Pancreas (tissue), 10 donors: ENCODE measurements around the gene MTREX. TPM values are rescaled to one million over a fixed set of nuclear protein-coding genes. Genes with fewer than 3 reads are reported as not detected.
"Not testable (repeated sequence)": the region's sequence is repeated elsewhere in the genome, so short reads cannot be mapped to it uniquely, and the experiment has no call there.

ENCODE experiments used
- ATAC-seq, 4 donors: fragments of 200-7000 bp; cut with Tn5 transposase; one replicate each; pipeline versions ENCODE4 v1.8.0 to v1.9.1; 2020; ENCODE audit warnings: mild to moderate bottlenecking in 4 of 4, moderate library complexity in 4 of 4
- DNase-seq, 6 donors: peaks; one replicate each; pipeline ENCODE4 v3.0.0-alpha.2; 2020
- FAIRE-seq: peaks from 2 replicates; lab custom pipeline; 2012; peaks lifted over from hg19 to GRCh38; lab: Jason Lieb, UNC
- H3K27ac ChIP-seq, 4 donors: fragments of 200-600 bp; sonication (generic); 1 replicate in 3 of 4; 2 replicates in 1 of 4; pipeline versions ENCODE4 v1.5.0 to v1.8.0; 2020
- H3K27me3 ChIP-seq, 4 donors: fragments of 200-600 bp; one replicate each; pipeline ENCODE4 v1.8.0; 2021
- H3K36me3 ChIP-seq, 3 donors: fragments of 200-600 bp; sonication (generic) in 1 of 3; one replicate each; pipeline versions ENCODE4 v1.5.0 to v1.8.0; 2020 to 2021
- H3K4me1 ChIP-seq, 3 donors: fragments of 200-600 bp; one replicate each; pipeline ENCODE4 v1.8.0; 2021
- H3K4me3 ChIP-seq, 4 donors: fragments of 200-600 bp; sonication (generic) in 2 of 4; one replicate each; pipeline versions ENCODE4 v1.5.0 to v1.8.0; 2020 to 2021
- H3K9me3 ChIP-seq, 4 donors: fragments of 200-600 bp; one replicate each; pipeline ENCODE4 v1.8.0; 2021
- WGBS, 2 donors: extraction: QIAGEN DNeasy Blood & Tissue Kit; methylation state at CpG; one replicate each; pipeline ENCODE4 v1.1.7; 2013; 5-methylcytosine and 5-hydroxymethylcytosine counted together
- intact Hi-C, 3 donors: fragments of 100-400 bp; cut with DNase I; formaldehyde crosslinking; loops; one replicate each; pipeline versions ENCODE4 v1.11.1 to v1.14.2; 2022
- polyA plus RNA-seq, 2 donors: library from polyadenylated mRNA; stranded (reverse); fragments of 200-250 nt; gene quantifications; one replicate each; pipeline ENCODE4 v1.2.3, GENCODE V29; 2013
- total RNA-seq, 6 donors: library from RNA; stranded (reverse); fragmentation: NEBNext Ultra II Directional in 4 of 6; extraction: Animal tissue kit (Norgen Biotek cat#: 25700) in 4 of 6; gene quantifications; one replicate each; pipeline versions ENCODE4 v1.2.1 to v1.2.4, GENCODE V29; 2021 to 2023
- TF ChIP-seq, protein P1 (sequence below), 4 donors: fragments of 200-600 bp; sonication (generic) in 3 of 4; IDR thresholded peaks; one replicate each; pipeline versions ENCODE4 v1.5.0 to v1.8.0; 2021; ENCODE audit warnings: antibody characterized with exemption in 4 of 4
- donor health status: healthy with polysubstance abuse.
- donor health status: DM: no; HTN: no; CAD: no; lungs with moderate emphysema.
- donor health status: DM: no; HTN: no; CAD: no.
- donor health status: control.
- donor health status: control.
- donor health status: Bipolar disorder and iron deficiency.
- donor health status: DM: yes; HTN: yes; CAD: no.
- donor health status: DM: no; HTN: no; CAD: no.
- donor health status: DM: no; HTN: no; CAD: no.
- donor health status: DM: yes; HTN: yes; CAD: no.

Gene MTREX
- total and polyA plus RNA-seq, 8 donors = 13.1 to 36.0 (median 30.7) TPM

DNA sequence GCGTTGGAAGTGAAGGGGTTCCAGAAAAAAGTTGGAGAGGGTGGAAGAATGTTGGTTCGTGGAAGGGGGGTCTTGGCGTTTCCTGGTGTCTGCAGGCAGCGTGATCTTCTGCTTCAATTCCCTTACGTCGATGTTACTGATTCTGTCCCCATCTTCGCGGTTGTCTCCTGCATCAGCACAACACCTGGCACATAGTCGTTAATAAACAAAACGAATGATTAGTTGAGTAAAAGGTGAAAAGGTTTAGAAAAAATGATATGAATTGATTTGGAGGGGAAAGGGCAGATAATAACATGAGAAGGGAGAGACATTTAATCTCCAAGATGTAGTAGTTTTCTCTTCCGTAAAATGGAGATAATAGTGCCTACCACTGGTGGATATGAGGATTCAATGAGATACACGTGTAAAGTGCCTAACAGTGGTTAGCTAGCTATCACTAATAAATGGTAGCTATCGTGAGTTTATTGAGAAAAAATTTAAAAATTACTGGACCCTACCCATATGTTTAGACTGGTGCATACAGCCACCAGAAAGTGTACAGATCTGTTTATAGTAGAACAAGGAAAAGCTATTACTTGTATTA is 556 bp downstream of the MTREX start:
- ATAC-seq (peak in 3 of 4 donors; percentile 0 to 15 (median 7)), FAIRE-seq (no peak)
- intact Hi-C loops = no loop called here

DNA sequence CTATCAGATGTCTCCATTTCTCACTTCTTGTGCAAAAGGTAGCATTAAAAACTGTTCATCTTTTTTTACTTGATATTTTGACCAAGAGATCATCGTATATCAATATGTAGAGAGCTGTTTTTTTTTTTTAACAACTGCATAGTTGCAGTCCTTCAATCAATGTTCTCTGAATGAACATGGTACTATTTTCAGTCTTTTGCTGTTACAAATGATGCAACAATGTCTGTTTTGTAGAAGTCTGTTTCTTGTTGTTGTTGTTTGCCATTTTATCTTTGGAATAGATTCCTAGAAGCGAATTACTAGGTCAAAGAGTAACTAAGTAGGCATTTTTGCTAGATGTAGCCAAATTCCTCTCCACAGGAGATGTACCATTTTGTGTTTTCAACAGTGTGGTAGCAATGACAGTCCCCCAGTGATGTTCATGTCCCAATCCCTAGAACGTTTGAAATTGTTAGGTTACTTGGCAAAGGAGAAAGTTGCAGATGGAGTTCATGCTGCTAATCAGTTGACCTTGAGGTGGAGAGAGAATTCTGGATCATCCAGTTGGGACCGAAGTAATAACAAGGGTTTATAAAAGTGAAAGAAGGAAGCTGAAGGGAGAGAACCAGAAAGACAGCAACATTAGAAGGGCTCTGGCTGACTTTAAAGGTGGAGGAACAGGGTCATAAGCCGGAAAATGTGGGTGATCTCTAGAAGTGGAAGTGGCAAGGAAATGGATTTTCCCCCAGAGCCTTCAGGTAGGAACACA is 6.3 kb downstream of the MTREX start:
- no peak for DNase-seq
- 43 to 47% methylated on average over 5 of the region's 5 CpGs for WGBS, 2 donors
- no peak for FAIRE-seq
- ATAC-seq = peak; percentile 35 to 64 (median 50)
- intact Hi-C loops = loop anchor here in 1 of 3 donors (10.0 kb wide), 2 partner anchors 129 to 381 kb away; no protein-coding TSS in a partner anchor
- TF ChIP-seq, protein P1, sequence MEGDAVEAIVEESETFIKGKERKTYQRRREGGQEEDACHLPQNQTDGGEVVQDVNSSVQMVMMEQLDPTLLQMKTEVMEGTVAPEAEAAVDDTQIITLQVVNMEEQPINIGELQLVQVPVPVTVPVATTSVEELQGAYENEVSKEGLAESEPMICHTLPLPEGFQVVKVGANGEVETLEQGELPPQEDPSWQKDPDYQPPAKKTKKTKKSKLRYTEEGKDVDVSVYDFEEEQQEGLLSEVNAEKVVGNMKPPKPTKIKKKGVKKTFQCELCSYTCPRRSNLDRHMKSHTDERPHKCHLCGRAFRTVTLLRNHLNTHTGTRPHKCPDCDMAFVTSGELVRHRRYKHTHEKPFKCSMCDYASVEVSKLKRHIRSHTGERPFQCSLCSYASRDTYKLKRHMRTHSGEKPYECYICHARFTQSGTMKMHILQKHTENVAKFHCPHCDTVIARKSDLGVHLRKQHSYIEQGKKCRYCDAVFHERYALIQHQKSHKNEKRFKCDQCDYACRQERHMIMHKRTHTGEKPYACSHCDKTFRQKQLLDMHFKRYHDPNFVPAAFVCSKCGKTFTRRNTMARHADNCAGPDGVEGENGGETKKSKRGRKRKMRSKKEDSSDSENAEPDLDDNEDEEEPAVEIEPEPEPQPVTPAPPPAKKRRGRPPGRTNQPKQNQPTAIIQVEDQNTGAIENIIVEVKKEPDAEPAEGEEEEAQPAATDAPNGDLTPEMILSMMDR (IDR thresholded peaks at IDR 0.05) = no peak
- Histone ChIP-seq H3K36me3 (no peaks in the 10 kb centered on the region), H3K4me3 (no peak overlapping the region), H3K27me3 (no peaks in the 10 kb centered on the region), H3K27ac (peak overlapping the region in 1 of 4 donors; percentile 41), H3K4me1 (peaks cover 9 to 20% (median 14%) of the 10 kb centered on the region in 3 donors), H3K9me3 (no peaks in the 10 kb centered on the region)

More for the DNA sequence above, 556 bp downstream of the MTREX start:
- no peaks in the 10 kb centered on the region for H3K9me3 ChIP-seq
- H3K4me3 ChIP-seq = peak overlapping the region; percentile 62 to 83 (median 78)
- TF ChIP-seq, protein P1 (IDR thresholded peaks at IDR 0.05) = no peak
- no peaks in the 10 kb centered on the region for H3K36me3 ChIP-seq
- H3K4me1 ChIP-seq = peaks cover 22 to 45% (median 23%) of the 10 kb centered on the region in 3 donors
- peak overlapping the region; percentile 88 to 97 (median 92) for H3K27ac ChIP-seq
- DNase-seq = peak in 1 of 6 donors; percentile 27
- H3K27me3 ChIP-seq = no peaks in the 10 kb centered on the region
- 0% methylated on average over 13 of the region's 13 CpGs for WGBS, 2 donors

DNA sequence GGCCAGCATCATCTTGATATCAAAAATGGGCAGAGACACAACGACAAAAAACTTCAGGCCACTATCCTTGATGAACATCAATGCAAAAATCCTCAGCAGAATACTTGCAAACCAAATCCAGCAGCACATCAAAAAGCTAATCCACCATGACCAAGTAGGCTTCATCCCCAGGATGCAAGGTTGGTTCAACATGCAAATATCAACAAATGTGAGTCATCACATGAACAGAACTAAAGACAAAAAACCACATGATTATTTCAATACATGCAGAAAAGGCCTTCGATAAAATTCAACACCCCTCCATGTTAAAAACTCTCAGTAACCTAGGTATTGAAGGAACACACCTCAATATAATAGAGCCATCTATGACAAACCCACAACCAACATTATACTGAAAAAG is 8.5 kb downstream of the MTREX start:
- WGBS, 2 donors = 98 to 100% methylated on average over 2 of the region's 2 CpGs
- no peak for DNase-seq
- TF ChIP-seq, protein P1 (IDR thresholded peaks at IDR 0.05) = no peak
- H3K27ac ChIP-seq = no peak overlapping the region
- no peak overlapping the region for H3K4me3 ChIP-seq
- intact Hi-C loops = loop anchor here in 1 of 3 donors (10.0 kb wide), 2 partner anchors 131 to 379 kb away; no protein-coding TSS in a partner anchor
- FAIRE-seq = no peak
- no peaks in the 10 kb centered on the region for H3K36me3 ChIP-seq
- no peaks in the 10 kb centered on the region for H3K9me3 ChIP-seq
- peaks cover 0 to 11% (median 7%) of the 10 kb centered on the region in 3 donors for H3K4me1 ChIP-seq
- ATAC-seq = no peak
- no peaks in the 10 kb centered on the region for H3K27me3 ChIP-seq

DNA sequence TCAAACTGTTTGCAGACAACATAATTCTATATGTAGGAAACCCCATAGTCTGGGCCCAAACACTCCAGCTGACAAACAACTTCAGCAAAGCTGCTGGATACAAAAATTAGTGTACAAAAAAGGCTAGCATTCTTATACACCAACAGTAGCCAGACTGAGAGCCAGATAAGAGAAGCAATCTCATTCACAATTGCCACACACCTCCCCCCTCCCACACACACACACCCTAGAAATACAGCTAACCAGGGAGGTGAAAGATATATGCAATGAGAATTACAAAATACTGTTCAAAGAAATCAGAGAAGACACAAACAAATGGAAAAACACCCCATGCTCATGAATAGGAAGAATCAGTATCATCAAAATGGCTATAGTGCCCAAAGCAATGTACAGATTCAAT is 9.0 kb downstream of the MTREX start:
- Histone ChIP-seq H3K4me1 (peaks cover 0 to 11% (median 7%) of the 10 kb centered on the region in 3 donors), H3K36me3 (no peaks in the 10 kb centered on the region), H3K27me3 (no peaks in the 10 kb centered on the region), H3K27ac (no peak overlapping the region), H3K9me3 (no peaks in the 10 kb centered on the region), H3K4me3 (no peak overlapping the region)
- DNase-seq (no peak), FAIRE-seq (no peak), ATAC-seq (no peak)
- intact Hi-C loops = loop anchor here in 1 of 3 donors (10.0 kb wide), 2 partner anchors 132 to 378 kb away; no protein-coding TSS in a partner anchor
- TF ChIP-seq, protein P1 (IDR thresholded peaks at IDR 0.05) = no peak

DNA sequence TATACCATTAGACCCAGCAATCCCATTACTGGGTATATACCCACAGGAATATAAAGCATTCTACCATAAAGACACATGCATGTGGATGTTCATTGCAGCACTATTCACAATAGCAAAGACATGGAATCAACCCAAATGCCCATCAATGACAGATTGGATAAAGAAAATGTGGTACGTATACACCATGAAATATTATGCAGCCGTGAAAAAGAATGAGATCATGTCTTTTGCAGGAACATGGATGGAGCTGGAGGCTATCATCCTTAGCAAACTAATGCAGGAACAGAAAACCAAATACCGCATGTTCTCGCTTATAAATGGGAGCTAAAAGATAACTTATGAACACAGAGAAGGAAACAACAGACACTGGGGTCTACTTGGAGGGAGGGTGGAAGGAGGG is 10.4 kb downstream of the MTREX start:
- WGBS, 2 donors = 95 to 100% methylated on average over 4 of the region's 4 CpGs
- H3K27ac ChIP-seq, H3K4me3 ChIP-seq, DNase-seq, H3K9me3 ChIP-seq, H3K27me3 ChIP-seq, H3K36me3 ChIP-seq, FAIRE-seq, ATAC-seq: not testable (repeated sequence)
- intact Hi-C loops = loop anchor here in 1 of 3 donors (10.0 kb wide), 2 partner anchors 133 to 377 kb away; no protein-coding TSS in a partner anchor
- H3K4me1 ChIP-seq = peaks cover 0 to 11% (median 7%) of the 10 kb centered on the region in 3 donors
